HL-60 (cell line): ENCODE results near the gene CCDC187.

Source experiments
- DNase-seq, 2 experiments: peaks; one replicate each; pipeline ENCODE4 v3.0.0-alpha.2; 2010 to 2020; ENCODE audit warnings: low read depth in 1 of 2, low spot score in 1 of 2
- H3K27ac ChIP-seq: fragments of 250-450 bp; sonication (Bioruptor Pico); replicated peaks from 2 replicates; pipeline ENCODE4 v1.5.1; 2020; ENCODE audit warnings: mild to moderate bottlenecking, moderate library complexity
- H3K27me3 ChIP-seq: fragments of 250-450 bp; sonication (Bioruptor Pico); 2 replicates; pipeline ENCODE4 v1.5.1; 2021; ENCODE audit warnings: mild to moderate bottlenecking, moderate library complexity; ENCODE audit not compliant: insufficient read depth, poor library complexity, severe bottlenecking
- H3K4me3 ChIP-seq: replicated peaks from 2 replicates; pipeline ENCODE4 v1.5.1; 2011; ENCODE audit warnings: mild to moderate bottlenecking, control low read depth, low read length; ENCODE audit not compliant: insufficient read depth
- GABPA ChIP-seq: IDR thresholded peaks from 2 replicates; pipeline ENCODE4 v1.6.1; 2012; ENCODE audit warnings: low read depth
- POLR2AphosphoS5 ChIP-seq: IDR thresholded peaks from 2 replicates; pipeline ENCODE4 v1.6.1; 2012; ENCODE audit warnings: low read depth
- SPI1 ChIP-seq: IDR thresholded peaks from 2 replicates; pipeline ENCODE4 v1.6.1; 2012; ENCODE audit warnings: low read depth, mild to moderate bottlenecking, borderline replicate concordance
- TF ChIP-seq, protein P1 (sequence below): IDR thresholded peaks from 2 replicates; pipeline ENCODE4 v1.6.1; 2012; ENCODE audit warnings: low read depth; ENCODE audit not compliant: insufficient replicate concordance
- TF ChIP-seq, protein P2 (sequence below): IDR thresholded peaks from one replicate; pipeline ENCODE4 v1.5.1; 2011; ENCODE audit warnings: low read length, control low read depth, inconsistent platforms; ENCODE audit not compliant: insufficient read depth

CCDC187 gene

DNA sequence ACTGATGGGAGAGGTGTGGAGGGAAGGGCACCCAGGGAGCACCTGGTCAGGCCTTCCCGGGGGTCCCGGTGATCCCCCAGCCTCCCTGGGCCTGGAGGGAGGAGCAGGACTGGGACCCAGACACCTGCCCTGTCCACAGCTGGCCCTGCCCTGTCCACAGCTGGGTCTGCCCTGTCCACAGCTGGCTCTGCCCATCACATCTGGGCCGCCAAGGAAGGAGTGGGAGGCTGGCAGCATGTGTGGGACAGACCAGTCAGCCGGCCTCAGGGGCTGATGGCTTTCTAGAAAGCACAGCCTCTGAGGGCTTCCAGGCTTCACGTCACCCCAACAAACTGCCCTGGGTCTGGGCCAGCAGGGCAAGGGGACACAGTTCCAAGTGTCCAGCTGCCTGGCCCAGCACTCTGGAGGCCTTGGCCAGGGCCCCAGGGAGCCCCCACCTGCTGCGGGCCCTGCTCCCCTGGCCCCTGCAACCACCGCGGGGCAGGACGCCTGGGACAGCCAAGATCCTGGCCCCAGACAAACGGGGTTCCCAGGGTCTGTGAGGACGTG, 47.4 kb upstream of the CCDC187 start:
- TF ChIP-seq POLR2AphosphoS5 (no peak), SPI1 (no peak), GABPA (no peak)
- TF ChIP-seq, protein P1, sequence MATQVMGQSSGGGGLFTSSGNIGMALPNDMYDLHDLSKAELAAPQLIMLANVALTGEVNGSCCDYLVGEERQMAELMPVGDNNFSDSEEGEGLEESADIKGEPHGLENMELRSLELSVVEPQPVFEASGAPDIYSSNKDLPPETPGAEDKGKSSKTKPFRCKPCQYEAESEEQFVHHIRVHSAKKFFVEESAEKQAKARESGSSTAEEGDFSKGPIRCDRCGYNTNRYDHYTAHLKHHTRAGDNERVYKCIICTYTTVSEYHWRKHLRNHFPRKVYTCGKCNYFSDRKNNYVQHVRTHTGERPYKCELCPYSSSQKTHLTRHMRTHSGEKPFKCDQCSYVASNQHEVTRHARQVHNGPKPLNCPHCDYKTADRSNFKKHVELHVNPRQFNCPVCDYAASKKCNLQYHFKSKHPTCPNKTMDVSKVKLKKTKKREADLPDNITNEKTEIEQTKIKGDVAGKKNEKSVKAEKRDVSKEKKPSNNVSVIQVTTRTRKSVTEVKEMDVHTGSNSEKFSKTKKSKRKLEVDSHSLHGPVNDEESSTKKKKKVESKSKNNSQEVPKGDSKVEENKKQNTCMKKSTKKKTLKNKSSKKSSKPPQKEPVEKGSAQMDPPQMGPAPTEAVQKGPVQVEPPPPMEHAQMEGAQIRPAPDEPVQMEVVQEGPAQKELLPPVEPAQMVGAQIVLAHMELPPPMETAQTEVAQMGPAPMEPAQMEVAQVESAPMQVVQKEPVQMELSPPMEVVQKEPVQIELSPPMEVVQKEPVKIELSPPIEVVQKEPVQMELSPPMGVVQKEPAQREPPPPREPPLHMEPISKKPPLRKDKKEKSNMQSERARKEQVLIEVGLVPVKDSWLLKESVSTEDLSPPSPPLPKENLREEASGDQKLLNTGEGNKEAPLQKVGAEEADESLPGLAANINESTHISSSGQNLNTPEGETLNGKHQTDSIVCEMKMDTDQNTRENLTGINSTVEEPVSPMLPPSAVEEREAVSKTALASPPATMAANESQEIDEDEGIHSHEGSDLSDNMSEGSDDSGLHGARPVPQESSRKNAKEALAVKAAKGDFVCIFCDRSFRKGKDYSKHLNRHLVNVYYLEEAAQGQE, result no peak
- TF ChIP-seq, protein P2, sequence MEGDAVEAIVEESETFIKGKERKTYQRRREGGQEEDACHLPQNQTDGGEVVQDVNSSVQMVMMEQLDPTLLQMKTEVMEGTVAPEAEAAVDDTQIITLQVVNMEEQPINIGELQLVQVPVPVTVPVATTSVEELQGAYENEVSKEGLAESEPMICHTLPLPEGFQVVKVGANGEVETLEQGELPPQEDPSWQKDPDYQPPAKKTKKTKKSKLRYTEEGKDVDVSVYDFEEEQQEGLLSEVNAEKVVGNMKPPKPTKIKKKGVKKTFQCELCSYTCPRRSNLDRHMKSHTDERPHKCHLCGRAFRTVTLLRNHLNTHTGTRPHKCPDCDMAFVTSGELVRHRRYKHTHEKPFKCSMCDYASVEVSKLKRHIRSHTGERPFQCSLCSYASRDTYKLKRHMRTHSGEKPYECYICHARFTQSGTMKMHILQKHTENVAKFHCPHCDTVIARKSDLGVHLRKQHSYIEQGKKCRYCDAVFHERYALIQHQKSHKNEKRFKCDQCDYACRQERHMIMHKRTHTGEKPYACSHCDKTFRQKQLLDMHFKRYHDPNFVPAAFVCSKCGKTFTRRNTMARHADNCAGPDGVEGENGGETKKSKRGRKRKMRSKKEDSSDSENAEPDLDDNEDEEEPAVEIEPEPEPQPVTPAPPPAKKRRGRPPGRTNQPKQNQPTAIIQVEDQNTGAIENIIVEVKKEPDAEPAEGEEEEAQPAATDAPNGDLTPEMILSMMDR, result no peak
- DNase-seq, result no peak
- Histone ChIP-seq H3K4me3 (no peak overlapping the region), H3K27ac (no peak overlapping the region), H3K27me3 (no peaks in the 10 kb centered on the region)

DNA sequence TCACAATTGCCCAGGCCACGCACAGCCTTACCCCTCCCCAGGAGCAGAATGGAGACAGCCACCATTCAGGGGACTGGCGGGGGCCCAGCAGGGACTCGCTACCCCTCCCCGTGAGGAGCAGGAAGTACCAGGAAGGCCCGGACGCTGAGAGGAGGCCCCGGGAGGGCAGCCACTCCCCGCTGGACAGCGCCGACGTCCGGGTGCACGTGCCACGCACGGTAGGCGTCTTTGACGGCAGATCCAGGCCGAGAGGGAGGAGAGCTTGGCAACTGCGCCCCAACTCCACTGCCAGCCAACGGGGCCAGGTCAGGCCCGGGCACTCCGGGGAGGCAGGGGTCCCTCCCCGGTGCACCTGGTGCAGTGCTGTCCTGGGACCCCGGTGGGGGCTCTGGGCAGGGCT, 45.7 kb upstream of the CCDC187 start:
- Histone ChIP-seq H3K4me3 (no peak overlapping the region), H3K27me3 (no peaks in the 10 kb centered on the region), H3K27ac (no peak overlapping the region)
- no peak for DNase-seq
- TF ChIP-seq POLR2AphosphoS5, result no peak
- TF ChIP-seq, protein P1, result no peak
- TF ChIP-seq GABPA, result no peak
- TF ChIP-seq SPI1, result no peak
- TF ChIP-seq, protein P2, result no peak

DNA sequence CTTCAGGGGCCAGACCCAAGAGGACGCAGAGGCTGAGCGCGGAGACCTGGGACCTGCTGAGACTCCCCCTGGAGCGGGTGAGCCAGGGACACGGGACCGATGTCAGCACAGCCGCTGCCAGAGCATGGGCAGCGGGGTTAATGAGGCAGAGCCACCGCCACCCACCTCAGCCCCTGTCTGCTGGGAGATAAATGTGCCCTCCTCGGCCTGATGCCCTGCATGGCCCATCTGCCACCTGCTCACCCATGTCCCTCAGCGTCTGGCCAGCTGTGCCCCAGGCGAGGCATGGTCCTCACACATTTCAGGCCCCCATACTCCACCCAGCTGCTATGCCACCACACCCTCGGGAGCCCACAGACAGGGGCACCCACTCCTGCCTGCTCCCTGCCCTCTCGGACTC, 44.8 kb upstream of the CCDC187 start:
- Histone ChIP-seq H3K4me3 (no peak overlapping the region), H3K27ac (no peak overlapping the region), H3K27me3 (no peaks in the 10 kb centered on the region)
- TF ChIP-seq SPI1 (no peak), GABPA (no peak), POLR2AphosphoS5 (no peak)
- TF ChIP-seq, protein P1, result no peak
- TF ChIP-seq, protein P2, result no peak
- no peak for DNase-seq
